HG03097 (cell line): ENCODE results near the gene HSPH1.
"Not testable (repeated sequence)": the region's sequence is repeated elsewhere in the genome, so short reads cannot be mapped to it uniquely, and the experiment has no call there.

Experiments
- ATAC-seq: cut with Tn5 transposase; IDR thresholded peaks from one replicate; pipeline ENCODE4 v1.9.1; 2021; ENCODE audit not compliant: unreplicated experiment, low FRiP score

Gene HSPH1

DNA sequence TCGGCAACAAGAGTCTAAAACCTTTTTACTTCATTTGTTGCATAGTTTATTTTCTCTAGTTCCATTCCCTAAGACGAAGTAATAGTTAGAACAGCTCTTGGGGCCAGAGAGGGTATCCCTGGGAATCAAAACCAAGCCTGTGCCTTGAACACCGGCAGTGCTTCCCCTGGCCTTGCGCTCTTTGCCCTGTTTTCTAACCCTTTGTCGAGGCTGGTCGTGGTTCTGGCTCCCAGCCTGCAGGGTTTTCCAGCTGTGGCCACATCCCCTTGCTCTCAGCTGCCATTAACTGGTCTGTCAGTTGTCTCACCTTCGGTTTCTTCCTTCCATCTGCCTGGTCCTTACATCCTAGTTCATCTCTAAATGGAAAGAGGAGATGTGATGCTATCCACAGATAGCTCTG, 61.0 kb downstream of the HSPH1 start:
- ATAC-seq = no peak

DNA sequence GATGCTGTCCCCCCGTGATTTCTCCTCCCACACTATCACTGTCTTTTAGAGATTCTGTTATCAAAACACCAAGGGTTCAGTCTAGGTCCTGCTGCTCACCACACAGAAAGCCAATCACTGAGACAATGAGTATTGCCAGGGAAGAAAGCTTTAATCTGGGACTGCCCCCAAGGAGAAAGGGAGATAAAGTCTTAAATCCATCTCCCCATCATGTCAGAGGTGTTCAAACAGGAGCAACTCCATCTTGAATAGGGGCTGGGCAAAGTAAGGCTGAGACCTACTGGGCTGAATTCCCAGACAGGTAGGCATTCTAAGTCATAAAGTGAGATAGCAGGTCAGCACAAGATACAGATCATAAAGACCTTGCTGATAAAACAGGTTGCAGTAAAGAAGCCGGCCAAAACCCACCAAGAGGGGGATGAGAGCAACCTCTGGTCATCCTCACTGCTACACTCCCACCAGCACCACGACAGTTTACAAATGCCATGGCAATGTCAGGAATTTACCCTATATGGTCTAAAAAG, 63.7 kb downstream of the HSPH1 start:
- not testable (repeated sequence) for ATAC-seq

DNA sequence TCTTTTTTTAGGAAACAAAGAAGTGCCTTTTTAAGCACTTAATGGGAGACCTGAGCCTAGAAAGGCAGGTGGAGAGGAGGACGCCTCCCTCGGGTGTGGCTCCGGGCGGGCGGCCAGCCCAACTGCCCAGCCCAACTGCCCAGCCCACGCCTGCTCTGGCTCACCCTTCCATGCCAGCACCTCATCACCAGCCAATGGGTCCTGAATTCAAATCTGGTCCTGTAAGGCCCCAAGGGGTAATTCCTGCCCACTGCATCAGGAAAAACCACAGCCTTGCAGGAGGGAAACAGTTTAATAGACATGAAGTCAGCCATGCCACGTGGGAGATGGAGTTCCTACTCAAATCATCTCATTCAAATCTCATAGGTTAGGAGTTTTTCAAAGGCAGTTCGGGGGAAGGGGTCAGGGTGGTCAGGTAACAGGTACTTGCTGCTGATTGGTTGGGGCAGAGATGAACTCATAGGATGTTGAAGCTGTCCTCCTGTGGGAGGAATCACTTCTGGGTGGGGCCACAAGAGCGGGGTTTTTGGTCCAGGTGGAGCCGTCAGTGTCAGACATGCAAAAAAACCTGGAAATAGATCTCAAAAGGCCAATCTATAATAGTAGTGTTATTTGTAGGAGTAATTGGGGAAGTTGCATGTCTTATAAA, 64.9 kb downstream of the HSPH1 start:
- no peak for ATAC-seq

DNA sequence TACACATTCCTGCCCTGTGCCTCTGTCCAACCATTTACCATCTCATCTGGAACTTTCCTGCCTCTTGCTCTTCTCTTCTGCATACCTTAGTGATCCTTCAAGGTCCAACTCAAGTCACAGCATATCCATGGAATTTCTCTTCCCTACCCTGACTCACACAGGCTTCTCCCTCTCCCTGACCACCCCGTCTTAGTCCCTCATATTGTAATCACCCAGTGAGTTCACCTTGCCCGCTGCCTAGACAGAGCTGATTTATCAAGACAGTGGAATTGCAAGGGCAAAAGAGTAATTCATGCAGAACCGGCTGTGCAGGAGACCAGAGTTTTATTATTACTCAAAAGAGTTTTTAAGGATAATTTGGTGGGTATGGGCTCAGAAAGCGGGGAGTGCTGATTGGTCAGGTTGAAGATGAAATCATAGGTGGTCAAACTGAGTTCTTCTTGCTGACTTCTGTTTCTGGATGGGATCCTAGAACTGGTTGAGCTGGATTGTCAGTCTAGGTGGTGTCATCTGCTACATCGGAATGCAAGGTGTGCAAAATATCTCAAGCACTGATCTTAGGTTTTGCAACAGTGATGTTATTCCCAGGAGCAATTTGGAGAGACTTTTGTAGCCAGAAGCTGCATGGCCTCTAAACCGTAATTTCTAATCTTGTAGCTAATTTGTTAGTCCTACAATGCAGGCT, 67.2 kb downstream of the HSPH1 start:
- ATAC-seq = no peak

DNA sequence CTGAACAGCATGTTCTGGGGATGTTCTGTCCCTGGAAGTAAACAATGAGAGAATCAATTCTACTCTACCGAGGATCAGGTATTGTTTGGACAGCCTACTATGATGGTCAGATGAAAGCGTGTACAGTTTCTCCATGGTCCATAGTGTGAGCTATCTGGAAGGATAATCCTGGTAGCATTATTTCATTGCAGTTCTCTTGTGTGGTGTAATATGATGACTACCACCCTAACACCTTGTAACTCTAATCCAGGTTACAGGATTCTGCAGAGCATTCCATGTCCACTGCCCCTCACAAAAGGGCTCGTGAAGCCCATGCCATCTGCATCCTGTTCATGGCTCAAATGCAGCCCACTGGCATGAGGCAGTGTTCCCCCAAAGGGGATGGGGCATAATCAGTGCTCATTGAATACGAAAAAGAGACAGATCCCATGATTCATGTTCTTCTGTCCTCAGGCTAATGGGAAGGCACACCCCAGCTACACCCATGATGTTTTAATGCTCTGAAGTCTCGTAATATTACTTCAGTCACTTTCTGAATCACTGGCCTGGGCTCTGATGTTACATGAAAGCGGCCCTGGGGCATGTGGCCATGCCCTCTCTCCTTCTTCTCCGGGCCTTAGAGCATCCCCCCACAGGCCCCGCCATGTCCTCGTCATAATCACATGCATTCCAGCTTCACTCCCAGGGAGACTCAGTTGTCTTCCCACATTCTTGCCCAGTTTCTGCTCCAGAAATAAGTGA, 68.4 kb downstream of the HSPH1 start:
- no peak for ATAC-seq

DNA sequence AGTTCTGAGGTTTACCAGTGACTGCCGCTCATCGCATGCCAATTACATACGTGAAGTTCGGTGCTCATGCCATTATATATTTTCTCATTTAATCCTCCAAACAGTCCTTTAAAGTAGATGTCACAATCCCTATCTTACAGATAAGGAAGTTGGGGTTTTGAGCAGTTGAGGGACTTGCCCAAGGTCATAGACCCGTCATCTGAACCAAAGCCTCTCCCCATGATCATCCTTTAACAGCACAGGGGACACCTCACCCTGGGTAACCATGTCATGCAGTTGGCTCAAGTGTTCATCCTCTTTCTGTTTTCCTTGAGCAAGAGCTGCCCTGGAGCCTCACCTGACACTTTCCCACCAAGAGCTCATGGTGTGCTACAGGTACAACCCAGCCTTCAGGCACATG, 69.1 kb downstream of the HSPH1 start:
- no peak for ATAC-seq

DNA sequence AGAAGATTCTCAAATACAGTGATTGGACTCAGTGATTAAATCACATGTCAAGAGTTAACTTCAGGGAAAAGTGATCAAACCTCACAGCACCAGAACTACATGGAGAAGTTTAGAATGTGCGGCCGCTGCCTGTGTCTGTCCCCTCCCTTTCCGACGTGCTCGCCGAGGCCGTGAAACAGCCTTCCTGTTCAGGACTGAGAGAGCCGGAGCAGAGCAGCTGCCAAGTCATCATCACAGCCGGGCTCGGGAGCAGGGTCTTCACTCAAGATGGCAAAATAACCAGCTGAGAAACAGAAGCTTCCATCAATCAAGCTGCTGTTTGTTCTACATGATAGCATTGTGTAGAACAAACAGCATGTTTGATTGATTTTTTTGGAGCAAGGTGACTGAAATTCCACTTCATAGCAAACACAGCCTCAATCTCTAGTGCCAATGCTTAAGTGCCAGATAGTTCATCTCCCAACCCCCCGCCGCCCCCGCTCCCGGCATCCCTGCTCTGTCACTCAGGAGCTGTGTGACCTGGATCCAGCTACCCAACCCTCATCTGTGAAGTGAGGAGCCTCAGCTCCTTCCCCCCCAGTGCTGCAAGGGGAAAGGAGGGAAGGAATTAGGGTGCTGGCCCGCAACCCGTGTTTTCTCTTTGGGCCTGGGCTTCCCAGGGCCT, 70.6 kb downstream of the HSPH1 start:
- ATAC-seq = no peak

DNA sequence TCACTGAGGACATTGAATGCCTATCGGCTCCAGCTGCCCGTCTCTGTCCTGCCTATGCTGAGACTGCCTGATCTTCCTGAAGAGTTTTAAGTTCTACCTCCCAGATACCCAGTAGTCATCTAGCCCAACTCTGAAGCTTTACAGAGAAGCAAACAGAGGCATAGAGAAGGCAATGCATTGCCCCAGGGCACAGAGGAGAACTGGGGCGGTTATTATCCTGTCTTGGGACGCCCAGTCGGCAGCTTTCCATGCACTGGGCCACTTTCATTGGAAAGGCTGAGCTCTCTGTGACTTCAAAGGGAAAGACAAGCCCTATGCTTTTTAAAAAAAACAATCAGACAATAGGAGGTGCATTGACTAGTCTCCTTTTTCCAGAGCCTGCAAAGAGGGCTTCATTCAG, 71.6 kb downstream of the HSPH1 start:
- ATAC-seq = no peak

DNA sequence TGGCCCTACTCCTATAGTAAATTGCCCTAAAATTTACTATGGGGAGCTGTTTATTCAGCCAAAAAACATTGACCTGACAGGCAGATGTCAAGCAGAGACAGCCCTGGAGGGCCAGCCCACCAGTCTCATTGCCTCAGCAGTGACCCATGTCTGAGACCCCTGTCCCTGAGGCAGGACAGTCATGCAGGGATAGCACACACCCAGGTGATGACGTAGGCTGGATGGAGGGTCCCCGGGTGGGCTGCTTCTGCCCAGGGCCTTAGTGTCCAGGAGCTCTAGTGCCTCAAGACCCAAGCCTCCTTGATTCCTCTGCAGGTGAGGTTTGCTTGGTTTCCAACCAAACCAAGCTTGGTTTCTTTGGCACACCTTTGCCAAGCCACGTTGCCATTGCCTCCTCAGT, 72.1 kb downstream of the HSPH1 start:
- ATAC-seq = no peak

DNA sequence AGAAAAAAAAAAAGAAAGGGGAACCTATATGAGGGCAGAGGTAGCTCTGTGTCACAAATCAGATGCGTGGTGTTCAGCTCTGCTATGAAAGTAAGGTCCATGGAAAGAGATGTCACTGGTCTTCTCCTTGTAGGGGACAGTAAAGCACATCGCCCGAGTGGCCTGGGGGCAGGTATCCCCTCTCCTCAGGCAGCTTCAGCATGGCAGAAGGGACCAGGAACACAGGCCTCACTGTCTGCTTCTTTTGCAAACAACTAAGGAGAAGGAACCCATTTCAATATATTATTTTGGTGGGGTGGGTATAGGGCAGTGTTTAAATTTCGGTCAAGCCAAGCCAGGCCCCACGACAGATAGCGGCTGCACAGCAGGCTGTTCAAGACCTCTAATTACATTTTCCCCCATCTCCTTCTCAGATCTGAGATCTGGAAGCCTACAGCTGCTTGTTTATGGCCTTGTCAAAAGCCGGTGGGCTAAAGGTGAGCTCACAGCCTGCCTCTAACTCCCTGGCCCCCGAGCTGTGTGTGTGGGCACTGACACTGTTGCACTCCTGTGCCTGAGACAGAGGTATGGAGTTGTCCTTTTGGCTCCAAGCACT, 72.8 kb downstream of the HSPH1 start:
- ATAC-seq = no peak
